GM19240 (cell line): ENCODE results near the gene MTUS2.

ENCODE experiments used
- DNase-seq: peaks from one replicate; pipeline ENCODE4 v3.0.0; 2011; ENCODE audit warnings: low spot score; ENCODE audit not compliant: insufficient read length

Gene MTUS2

DNA sequence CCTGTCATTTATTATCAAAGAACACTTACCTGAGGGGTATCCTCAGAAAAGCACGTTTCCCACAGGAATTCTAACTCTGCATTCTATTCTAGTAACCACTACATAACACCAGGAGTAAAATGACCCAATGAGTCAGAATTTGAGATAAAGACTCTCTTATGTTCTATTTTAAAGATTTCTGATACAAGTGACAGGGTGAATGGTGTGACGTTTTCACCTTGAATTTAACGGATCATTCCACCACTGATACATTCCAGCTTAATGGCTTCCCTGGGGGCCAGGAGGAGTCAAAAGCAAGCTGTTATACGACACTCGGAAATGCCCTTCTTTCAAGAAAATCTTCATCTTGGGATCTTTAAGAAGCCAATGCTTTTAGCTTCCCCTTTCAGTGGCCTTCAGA lies 720.2 kb downstream of the MTUS2 start:
- DNase-seq, result no peak

DNA sequence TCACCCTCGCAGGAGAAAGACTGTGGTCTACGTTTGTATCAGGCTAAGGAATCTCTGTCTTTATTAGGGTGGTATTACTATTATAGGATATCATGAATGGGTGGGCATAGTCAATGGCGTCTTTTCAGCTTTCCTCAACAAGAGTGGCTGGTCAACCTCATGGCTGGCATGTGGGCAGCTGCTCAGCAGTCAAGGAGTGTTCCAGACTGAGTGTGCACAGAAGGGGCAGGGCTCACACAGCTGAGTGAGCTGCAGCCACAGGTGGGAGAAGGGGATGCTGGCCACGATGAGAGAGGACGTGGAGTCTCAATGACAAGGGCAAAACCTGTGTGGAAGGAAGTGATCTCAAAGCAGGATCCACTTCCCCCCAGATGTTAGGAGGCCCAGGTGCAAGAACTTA lies 720.7 kb downstream of the MTUS2 start:
- DNase-seq, result no peak

DNA sequence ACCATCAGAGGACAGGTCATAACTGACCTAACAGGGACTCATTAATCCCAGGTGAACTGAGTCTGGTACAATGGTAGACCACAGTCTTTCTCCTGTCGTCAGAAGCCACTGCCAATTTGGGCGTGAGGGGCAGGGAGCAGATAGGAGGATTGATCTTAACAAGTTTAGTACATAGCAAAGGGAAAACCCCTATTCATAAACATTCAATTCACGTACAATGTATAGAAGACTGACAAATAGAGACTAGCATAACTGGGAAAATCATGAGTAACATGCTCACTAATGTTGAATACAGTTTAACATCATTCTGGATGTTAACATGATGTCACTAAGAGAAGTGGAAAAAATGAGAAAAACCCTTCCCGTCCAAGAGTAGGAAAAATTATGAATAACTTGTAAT lies 721.3 kb downstream of the MTUS2 start:
- no peak for DNase-seq

DNA sequence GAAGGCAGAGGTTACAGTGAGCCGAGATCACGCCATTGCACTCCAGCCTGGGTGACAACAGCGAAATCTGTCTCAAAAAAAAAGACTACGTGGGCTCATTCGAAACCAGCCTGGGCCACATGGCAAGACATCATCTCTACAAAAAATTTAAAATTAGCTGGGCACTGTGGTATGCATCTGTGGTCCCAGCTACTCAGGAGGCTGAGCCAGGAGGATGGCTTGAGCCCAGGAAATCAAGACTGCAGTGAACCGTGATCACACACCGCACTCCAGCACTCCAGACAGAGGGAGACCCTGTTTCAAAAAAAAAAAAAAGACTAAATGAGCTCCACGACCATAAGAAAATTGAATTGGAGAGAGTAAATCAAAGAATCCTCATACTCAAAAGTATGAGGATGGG lies 722.2 kb downstream of the MTUS2 start:
- no peak for DNase-seq

DNA sequence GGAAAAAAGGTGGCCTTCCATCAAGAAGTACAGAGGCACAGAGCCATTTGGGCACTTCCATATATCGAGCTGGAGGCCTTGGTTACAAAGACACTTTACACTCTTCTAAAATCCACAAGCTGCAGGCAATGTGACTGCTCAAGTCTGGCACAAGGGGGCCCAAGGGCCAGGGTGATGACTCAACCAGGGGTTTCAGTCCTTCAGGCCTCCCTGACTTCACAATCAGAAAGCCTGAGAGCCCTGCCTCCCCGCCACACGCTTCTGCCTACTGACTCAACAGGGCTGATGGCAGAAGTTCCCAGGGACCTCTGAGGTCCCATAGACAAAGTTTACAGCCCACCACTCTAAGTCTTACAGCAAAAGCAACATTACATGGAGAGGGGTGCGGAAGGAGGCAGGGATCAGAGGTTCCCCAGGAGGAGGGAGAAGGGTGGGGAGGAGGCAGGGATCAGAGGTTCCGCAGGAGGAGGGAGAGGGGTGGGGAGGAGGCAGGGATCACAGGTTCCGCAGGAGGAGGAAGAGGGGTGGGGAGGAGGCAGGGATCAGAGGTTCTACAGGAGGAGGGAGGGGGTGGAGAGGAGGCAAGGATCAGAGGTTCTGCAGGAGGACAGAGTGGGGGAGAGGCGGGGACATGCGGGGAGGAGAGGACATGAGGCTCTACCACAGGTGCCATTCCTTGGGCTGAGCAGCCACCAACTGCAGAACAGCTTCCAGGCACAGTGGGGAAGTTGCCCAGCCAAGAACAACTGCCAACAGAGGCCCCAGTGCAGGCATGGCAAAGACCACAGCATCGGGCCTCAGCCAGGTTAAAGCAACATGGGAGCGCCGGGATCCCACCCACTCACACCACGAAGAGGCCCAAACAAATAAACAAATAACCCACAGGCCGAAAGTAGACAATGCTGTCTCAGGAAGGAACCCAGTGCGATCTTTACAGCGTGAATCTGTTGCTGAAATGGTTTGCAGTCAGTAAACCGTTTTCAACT lies 723.4 kb downstream of the MTUS2 start:
- DNase-seq, result peak; percentile 83

DNA sequence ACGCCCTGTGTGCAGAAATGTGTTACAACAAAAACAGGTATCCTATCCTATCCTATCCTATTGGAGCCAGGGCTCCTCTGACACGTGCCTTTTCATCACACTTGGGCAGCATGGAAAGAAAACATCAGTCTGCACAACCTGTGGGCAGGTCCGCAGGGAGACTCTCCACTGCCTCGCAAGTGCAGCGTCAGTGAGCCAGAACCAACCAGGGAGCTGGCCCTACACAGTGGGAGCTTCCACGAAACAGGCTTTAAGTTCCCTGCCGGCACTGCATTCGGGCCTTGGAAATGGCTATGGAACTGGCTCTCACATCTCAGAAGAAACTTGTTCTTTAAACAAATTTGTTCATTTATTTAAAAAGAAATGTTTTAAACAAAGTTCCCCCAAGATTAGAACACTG lies 725.8 kb downstream of the MTUS2 start:
- DNase-seq, result no peak

DNA sequence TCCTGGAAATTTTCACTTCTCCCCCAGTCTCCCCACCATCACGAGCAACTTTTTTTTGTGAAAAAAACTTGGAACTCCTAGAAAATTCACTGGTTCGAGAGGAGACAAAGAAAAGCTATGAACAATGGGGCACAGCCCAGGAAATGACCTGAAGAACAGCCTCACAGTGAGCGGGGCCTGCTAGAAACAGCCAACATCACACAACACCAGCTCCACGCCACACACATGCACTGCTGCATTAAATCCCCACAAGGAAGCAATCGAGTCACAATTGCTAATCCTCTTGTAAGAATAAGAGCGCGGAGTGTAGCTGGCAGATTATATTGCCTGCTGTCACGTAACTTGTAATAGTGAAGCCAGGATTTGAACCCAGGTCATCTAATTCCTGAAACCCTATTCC lies 726.5 kb downstream of the MTUS2 start:
- no peak for DNase-seq

DNA sequence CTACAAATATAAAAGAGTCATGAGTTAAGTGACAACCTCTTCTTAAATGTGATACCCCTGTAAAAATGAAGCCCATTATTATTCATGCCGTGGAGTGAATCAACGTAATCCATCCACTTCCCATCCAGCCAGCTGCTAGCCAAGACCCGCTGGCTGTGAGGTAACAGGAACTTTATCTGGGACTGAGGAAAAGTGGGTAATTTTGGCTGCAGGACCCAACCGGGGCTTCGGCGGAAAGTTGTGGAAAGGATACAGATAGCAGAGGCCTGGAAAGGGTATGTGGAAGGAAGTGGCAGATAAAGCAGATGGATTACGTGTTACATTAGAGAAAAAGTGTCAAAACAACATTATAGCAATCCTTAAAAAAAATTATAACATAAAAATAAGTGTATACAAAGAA lies 727.0 kb downstream of the MTUS2 start:
- DNase-seq, result no peak

DNA sequence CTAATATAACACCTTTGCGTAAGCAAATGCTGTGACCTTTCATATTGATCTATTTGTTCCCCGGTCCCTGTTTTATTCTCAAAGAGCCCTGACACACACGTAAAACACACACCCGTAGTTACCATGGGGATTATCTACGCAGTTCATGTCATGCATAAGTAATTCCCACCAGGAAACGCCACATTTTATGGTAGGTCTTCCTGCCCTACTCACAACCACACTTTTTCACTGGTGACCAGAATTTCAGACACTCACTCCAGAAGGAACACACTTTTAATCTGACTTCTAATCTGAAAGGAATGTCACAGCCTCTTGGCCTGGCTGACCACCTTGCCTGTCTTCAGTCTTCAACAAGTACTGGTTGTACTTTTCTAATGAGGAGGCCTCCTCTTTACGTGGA lies 728.6 kb downstream of the MTUS2 start:
- DNase-seq, result no peak

DNA sequence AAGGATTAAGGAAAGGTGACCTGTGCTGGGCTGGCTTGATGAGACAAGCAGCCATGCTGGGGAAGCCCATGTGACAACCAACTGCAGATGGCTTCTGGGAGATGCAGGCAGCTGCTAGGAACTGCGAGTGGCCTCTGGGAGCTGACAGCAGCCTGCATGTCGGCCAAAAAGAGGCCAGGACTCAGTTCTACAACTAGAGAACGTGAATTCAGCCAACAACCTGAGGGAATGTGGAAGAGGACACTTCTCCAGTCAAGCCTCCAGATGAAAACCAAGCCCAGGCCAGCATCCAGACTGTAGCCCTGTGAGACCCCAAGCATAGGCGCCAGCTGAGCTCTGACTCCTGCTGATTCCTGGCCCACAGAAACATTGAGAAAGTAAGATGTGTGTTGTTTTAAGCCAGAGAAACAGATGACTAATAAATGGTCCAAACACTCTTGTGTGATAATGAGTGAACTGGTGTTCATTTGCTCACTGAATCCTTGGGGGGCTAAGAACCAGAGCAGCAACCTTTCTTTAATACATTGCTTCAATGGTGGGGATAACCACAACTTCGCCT lies 730.4 kb downstream of the MTUS2 start:
- DNase-seq, result no peak

DNA sequence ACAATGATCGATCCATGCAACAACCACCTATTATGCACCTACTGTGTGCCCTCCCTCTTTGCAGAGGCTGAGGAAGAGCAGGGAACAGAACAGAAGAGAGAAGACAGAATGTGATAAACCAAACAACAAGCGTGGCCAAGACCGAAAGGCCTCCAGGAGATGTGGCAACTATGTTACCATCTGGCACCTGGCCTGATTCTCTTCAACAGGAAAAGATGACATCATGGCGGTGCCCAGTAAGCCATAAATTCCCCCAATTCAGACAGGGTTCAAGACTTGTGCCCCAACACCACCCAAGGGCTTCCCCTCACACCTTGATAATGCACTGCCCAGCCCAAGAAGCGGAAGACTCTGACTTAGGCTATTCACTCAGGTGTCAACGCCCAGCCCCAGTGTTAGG lies 731.1 kb downstream of the MTUS2 start:
- DNase-seq, result no peak
